NB4 (cell line): Measurements from ENCODE around the gene KDM4C.

Experiments
- DNase-seq: peaks from one replicate; pipeline ENCODE4 v3.0.0; 2010; ENCODE audit warnings: low read depth
- H3K4me3 ChIP-seq: one replicate; pipeline ENCODE4 v1.5.1; 2011; ENCODE audit warnings: mild to moderate bottlenecking, low read depth, low read length, moderate library complexity
- MYC ChIP-seq: IDR thresholded peaks from 2 replicates; pipeline ENCODE4 v1.6.1; 2011; ENCODE audit warnings: low read depth, low read length
- POLR2A ChIP-seq: IDR thresholded peaks from 2 replicates; pipeline ENCODE4 v1.6.1; 2011; ENCODE audit warnings: mild to moderate bottlenecking; ENCODE audit not compliant: insufficient read length; ENCODE audit errors: extremely low read depth
- TF ChIP-seq, protein P1 (sequence below): IDR thresholded peaks from one replicate; pipeline ENCODE4 v1.5.1; 2012; ENCODE audit warnings: low read depth, low read length
- TF ChIP-seq, protein P2 (sequence below): IDR thresholded peaks from 2 replicates; pipeline ENCODE4 v1.6.1; 2011; ENCODE audit warnings: low read depth, low read length

The KDM4C gene

DNA sequence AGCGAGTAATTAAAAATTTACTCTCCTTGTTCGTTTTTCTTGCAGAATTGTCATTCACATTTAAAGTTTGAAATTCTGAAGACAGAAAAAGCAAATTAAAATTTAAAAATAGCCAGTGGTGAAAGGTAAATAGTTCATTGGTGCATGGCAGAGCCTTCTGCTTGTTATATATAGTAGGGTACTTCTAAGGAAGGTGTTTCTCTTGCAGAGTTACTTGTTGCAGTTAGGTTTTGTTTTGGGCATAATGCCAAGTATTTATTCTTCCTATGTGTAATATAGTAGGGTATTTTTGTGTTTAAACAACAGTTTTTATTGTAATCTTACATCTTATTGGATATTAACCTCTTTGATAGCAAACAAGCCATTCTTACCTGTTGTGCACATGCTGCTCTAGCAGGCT, 179.4 kb downstream of the KDM4C start:
- H3K4me3 ChIP-seq = no peak overlapping the region
- TF ChIP-seq, protein P1, sequence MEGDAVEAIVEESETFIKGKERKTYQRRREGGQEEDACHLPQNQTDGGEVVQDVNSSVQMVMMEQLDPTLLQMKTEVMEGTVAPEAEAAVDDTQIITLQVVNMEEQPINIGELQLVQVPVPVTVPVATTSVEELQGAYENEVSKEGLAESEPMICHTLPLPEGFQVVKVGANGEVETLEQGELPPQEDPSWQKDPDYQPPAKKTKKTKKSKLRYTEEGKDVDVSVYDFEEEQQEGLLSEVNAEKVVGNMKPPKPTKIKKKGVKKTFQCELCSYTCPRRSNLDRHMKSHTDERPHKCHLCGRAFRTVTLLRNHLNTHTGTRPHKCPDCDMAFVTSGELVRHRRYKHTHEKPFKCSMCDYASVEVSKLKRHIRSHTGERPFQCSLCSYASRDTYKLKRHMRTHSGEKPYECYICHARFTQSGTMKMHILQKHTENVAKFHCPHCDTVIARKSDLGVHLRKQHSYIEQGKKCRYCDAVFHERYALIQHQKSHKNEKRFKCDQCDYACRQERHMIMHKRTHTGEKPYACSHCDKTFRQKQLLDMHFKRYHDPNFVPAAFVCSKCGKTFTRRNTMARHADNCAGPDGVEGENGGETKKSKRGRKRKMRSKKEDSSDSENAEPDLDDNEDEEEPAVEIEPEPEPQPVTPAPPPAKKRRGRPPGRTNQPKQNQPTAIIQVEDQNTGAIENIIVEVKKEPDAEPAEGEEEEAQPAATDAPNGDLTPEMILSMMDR = no peak
- TF ChIP-seq POLR2A (no peak), MYC (no peak)
- TF ChIP-seq, protein P2, sequence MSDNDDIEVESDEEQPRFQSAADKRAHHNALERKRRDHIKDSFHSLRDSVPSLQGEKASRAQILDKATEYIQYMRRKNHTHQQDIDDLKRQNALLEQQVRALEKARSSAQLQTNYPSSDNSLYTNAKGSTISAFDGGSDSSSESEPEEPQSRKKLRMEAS = no peak

DNA sequence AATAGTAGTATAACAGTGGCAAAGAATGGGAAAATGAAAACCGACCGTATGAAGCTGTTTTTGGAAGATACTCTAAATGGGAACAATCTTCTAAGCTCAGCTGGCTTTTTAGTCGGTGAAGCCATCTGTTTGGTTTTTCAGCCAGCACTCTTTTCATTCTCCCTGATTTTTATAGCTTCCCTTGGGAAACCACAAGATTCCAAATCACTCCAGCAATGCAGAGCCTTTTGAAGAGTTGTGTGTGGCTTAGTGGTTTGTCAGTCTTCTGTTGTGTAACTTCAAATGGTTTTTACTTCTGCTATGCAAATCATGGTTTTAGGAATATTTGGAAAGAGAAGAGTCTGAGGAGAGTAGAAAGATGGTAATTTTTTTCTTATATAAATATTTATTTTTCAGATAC, 180.7 kb downstream of the KDM4C start:
- DNase-seq = peak; percentile 34
- TF ChIP-seq, protein P2 = no peak
- TF ChIP-seq, protein P1 = no peak
- TF ChIP-seq POLR2A = no peak
- TF ChIP-seq MYC = no peak
- H3K4me3 ChIP-seq = no peak overlapping the region

More for the DNA sequence above, 179.4 kb downstream of the KDM4C start:
- no peak for DNase-seq

DNA sequence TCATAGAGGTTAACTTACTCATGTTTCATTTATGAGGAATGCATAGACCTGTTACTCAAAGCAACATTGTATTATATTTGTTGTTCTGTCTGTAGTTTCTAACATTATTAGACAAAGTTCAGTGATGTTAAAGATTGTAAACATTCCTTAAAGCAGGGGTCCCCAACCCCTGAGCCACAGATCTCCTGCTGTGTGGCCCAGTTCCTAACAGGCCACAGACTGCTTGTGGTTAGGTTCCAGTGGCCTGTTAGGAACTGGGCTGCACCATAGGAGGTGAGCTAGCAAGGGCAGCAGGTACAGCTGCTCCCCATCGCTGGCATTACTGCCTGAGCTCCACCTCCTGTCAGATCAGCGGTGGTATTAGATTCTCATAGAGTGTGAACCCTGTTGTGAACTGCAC, 181.1 kb downstream of the KDM4C start:
- H3K4me3 ChIP-seq = no peak overlapping the region
- TF ChIP-seq, protein P1 = no peak
- TF ChIP-seq, protein P2 = no peak
- TF ChIP-seq MYC (no peak), POLR2A (no peak)
- DNase-seq = no peak

DNA sequence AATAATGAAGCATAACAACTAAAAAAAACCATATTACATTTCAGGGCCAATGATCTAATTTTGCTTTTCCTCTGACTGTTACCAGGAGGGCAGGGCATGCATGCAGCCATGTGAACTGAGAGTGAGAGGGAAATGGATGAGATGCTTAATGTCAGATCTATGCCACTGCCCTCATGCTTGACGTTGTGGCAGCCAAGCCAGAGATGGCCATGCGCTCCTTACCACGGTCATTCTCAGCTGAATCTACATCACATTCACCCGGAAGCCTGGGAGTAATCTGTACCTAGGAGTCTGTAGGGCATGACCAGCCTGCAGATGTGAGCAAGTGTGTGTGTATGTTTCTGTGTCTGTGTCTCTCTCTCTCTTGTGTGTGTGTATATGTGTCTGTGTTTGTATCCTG, 183.7 kb downstream of the KDM4C start:
- TF ChIP-seq, protein P2 = no peak
- TF ChIP-seq, protein P1 = no peak
- TF ChIP-seq POLR2A = no peak
- H3K4me3 ChIP-seq = no peak overlapping the region
- no peak for DNase-seq

DNA sequence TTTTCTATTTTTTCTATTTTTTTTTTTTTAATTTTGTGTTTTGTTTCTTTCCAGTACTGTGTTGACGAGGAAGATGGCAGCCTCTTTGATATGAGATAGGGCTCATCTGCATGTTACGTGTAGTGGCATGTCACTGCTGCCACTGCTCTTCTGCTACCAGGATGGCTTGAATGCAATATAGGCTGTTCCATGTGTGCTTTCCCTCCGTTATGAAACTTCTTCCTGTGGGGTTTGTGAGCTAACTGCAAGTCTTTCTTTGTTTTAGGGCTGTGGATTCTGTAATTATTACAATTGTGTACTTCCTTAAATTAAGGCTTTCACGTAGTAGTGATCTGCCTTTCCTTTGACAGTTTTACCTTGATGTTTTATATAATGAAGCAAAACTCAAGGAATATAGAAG, 184.6 kb downstream of the KDM4C start:
- TF ChIP-seq, protein P2 = 0 out of 2 replicates have a peak, but pooled peaks have one; percentile 35
- no peak for TF ChIP-seq MYC
- H3K4me3 ChIP-seq = no peak overlapping the region
- DNase-seq = peak; percentile 69

DNA sequence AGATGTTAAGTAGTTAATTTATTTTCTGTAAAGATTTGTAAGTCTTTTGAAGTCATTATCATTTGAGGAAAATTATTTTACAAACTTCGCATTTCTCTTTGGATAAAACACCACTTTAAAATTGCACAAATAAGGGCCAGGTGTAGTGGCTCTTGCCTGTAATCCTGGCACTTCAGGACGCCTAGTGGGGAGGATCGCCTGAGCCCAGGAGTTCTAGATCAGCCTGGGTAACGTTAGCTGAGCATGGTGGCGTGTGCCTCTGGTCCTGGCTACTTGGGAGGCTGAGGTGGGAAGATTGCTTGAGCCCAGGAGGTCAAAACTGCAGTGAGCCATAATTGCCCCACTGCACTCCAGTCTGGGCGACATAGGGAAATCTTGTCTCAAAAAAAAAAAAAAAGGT, 185.5 kb downstream of the KDM4C start:
- TF ChIP-seq, protein P2 = no peak
- TF ChIP-seq POLR2A = no peak
- TF ChIP-seq, protein P1 = no peak
- no peak for TF ChIP-seq MYC
- H3K4me3 ChIP-seq = no peak overlapping the region
- no peak for DNase-seq
